Caco-2 (cell line): ENCODE measurements around the gene ZBTB7A. TPM values are rescaled to one million over a fixed set of nuclear protein-coding genes. Genes with fewer than 3 reads are reported as not detected.

Experiments
- BruUV-seq: library from RNA; stranded (reverse); fragments of 400-500 nt; replicated peaks from 2 replicates; lab custom pipeline; 2021; lab: Mats Ljungman, UMichigan
- CTCF ChIA-PET: fragments of 300-600 bp; sonication (Branson Sonifier 250); formaldehyde crosslinking; loops from one replicate; lab custom pipeline; 2022; ENCODE audit warnings: antibody characterized with exemption; lab: Charles Lee
- POLR2A ChIA-PET: fragments of 300-600 bp; sonication (Branson Sonifier 250); formaldehyde crosslinking; loops from one replicate; lab custom pipeline; 2022; ENCODE audit warnings: antibody characterized with exemption; lab: Charles Lee
- DNase-seq, 2 experiments: peaks; one replicate each; pipeline versions ENCODE4 v3.0.0 to v3.0.0-alpha.2; 2020 to 2022
- H3K27me3 ChIP-seq: replicated peaks from 2 replicates; pipeline ENCODE4 v1.6.0; 2011; ENCODE audit warnings: low read length; ENCODE audit not compliant: control insufficient read depth, insufficient read depth
- H3K36me3 ChIP-seq: 2 replicates; pipeline ENCODE4 v1.5.1; 2011; ENCODE audit warnings: low read length; ENCODE audit not compliant: control insufficient read depth, insufficient read depth
- H3K4me1 ChIP-seq: fragments of 250-450 bp; sonication (Bioruptor Pico); 2 replicates; pipeline ENCODE4 v1.5.1; 2020; ENCODE audit warnings: mild to moderate bottlenecking
- H3K4me3 ChIP-seq: 2 replicates; pipeline ENCODE4 v1.5.1; 2011; ENCODE audit warnings: low read depth, mild to moderate bottlenecking, control low read depth, low read length
- H3K9me3 ChIP-seq: fragments of 250-450 bp; sonication (Bioruptor Pico); 2 replicates; pipeline ENCODE4 v1.5.1; 2020; ENCODE audit warnings: mild to moderate bottlenecking, moderate library complexity
- H3K27ac Mint-ChIP-seq: one replicate; pipeline ENCODE4 v1.8.0; 2022; ENCODE audit warnings: mixed read lengths; ENCODE audit not compliant: unreplicated experiment
- H3K27me3 Mint-ChIP-seq: one replicate; pipeline ENCODE4 v1.8.0; 2022; ENCODE audit warnings: mixed read lengths; ENCODE audit not compliant: insufficient read depth, unreplicated experiment
- H3K36me3 Mint-ChIP-seq: one replicate; pipeline ENCODE4 v1.8.0; 2022; ENCODE audit warnings: mild to moderate bottlenecking, mixed read lengths; ENCODE audit not compliant: insufficient read depth, unreplicated experiment
- H3K4me1 Mint-ChIP-seq: one replicate; pipeline ENCODE4 v1.8.0; 2022; ENCODE audit warnings: low read depth, mixed read lengths; ENCODE audit not compliant: unreplicated experiment
- H3K4me3 Mint-ChIP-seq: one replicate; pipeline ENCODE4 v1.8.0; 2022; ENCODE audit warnings: mild to moderate bottlenecking, moderate library complexity, mixed read lengths; ENCODE audit not compliant: unreplicated experiment
- H3K9me3 Mint-ChIP-seq: one replicate; pipeline ENCODE4 v1.8.0; 2022; ENCODE audit warnings: mixed read lengths; ENCODE audit not compliant: unreplicated experiment
- CTCF ChIP-seq, 2 experiments: fragments of 200-600 bp in 1 of 2; IDR thresholded peaks; 1 replicate in 1 of 2; 2 replicates in 1 of 2; pipeline versions ENCODE4 v1.5.1 to v1.8.0; 2011 to 2022; ENCODE audit warnings: antibody characterized with exemption in 1 of 2, control low read depth in 1 of 2, inconsistent platforms in 1 of 2, low read depth in 1 of 2, low read length in 1 of 2, mild to moderate bottlenecking in 1 of 2, moderate library complexity in 1 of 2; ENCODE audit not compliant: insufficient read depth in 1 of 2, severe bottlenecking in 1 of 2, unreplicated experiment in 1 of 2
- intact Hi-C: fragments of 100-400 bp; cut with micrococcal nuclease; formaldehyde crosslinking; loops from one replicate; pipeline ENCODE4 v1.10.0; 2022; ENCODE audit not compliant: unreplicated experiment
- total RNA-seq: library from RNA; stranded (reverse); gene quantifications from 2 replicates; pipeline ENCODE4 v1.2.3, GENCODE V29; 2022

The ZBTB7A gene
- total RNA-seq, 1 experiment from 2014 or later = 11.9 TPM

GRCh38 chr19:4016903-4017638 is 49.6 kb downstream of the ZBTB7A start:
- Mint-ChIP-seq H3K36me3 (peaks cover 31% of the 10 kb centered on the region), H3K27ac (no peak overlapping the region), H3K9me3 (no peaks in the 10 kb centered on the region), H3K4me3 (no peak overlapping the region), H3K4me1 (no peaks in the 10 kb centered on the region), H3K27me3 (no peaks in the 10 kb centered on the region)
- ChIA-PET POLR2A (no interaction called here), CTCF (no interaction called here)
- no peaks in the 10 kb centered on the region for H3K27me3 ChIP-seq
- DNase-seq = no peak
- TF ChIP-seq CTCF (IDR thresholded peaks at IDR 0.05; ENCODE audit: insufficient read depth in 1 of 2, low read depth in 1 of 2, low read length in 1 of 2, severe bottlenecking in 1 of 2, unreplicated experiment in 1 of 2) = no peak
- intact Hi-C loops = no loop called here
- no TSS peak for BruUV-seq
- H3K9me3 ChIP-seq = no peaks in the 10 kb centered on the region
- peaks cover 1% of the 10 kb centered on the region for H3K36me3 ChIP-seq
- no peak overlapping the region for H3K4me3 ChIP-seq
- H3K4me1 ChIP-seq = no peaks in the 10 kb centered on the region

DNA sequence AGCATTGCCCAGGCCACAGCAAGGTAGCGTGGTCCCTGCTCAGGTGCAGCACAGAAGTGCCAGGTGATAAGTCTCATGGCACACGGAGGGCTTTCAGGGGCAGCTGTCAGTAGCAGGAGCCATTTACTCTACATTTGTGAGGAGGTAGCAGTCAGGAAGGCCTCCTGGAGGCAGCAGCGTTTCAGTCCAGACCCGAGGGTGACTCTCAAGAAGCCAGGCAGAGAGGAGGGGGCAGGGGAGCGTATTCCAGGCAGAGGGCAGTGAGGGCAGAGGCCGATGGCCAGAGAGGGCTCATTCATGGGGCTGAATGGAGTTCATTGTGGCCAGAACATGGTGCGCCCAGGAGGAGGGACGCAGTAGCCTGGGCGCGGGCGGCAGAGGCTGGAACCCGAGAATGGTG is 50.2 kb downstream of the ZBTB7A start:
- no peaks in the 10 kb centered on the region for H3K4me1 ChIP-seq
- ChIA-PET CTCF (no interaction called here), POLR2A (no interaction called here)
- H3K4me3 Mint-ChIP-seq = no peak overlapping the region
- H3K4me3 ChIP-seq = no peak overlapping the region
- intact Hi-C loops = no loop called here
- TF ChIP-seq CTCF (IDR thresholded peaks at IDR 0.05; ENCODE audit: insufficient read depth in 1 of 2, low read depth in 1 of 2, low read length in 1 of 2, severe bottlenecking in 1 of 2, unreplicated experiment in 1 of 2) = no peak
- no peaks in the 10 kb centered on the region for H3K27me3 Mint-ChIP-seq
- BruUV-seq = no TSS peak
- H3K4me1 Mint-ChIP-seq = no peaks in the 10 kb centered on the region
- H3K9me3 ChIP-seq = no peaks in the 10 kb centered on the region
- peaks cover 28% of the 10 kb centered on the region for H3K36me3 Mint-ChIP-seq
- H3K36me3 ChIP-seq = peaks cover 1% of the 10 kb centered on the region
- no peaks in the 10 kb centered on the region for H3K27me3 ChIP-seq
- H3K9me3 Mint-ChIP-seq = no peaks in the 10 kb centered on the region
- no peak overlapping the region for H3K27ac Mint-ChIP-seq
- no peak for DNase-seq

DNA sequence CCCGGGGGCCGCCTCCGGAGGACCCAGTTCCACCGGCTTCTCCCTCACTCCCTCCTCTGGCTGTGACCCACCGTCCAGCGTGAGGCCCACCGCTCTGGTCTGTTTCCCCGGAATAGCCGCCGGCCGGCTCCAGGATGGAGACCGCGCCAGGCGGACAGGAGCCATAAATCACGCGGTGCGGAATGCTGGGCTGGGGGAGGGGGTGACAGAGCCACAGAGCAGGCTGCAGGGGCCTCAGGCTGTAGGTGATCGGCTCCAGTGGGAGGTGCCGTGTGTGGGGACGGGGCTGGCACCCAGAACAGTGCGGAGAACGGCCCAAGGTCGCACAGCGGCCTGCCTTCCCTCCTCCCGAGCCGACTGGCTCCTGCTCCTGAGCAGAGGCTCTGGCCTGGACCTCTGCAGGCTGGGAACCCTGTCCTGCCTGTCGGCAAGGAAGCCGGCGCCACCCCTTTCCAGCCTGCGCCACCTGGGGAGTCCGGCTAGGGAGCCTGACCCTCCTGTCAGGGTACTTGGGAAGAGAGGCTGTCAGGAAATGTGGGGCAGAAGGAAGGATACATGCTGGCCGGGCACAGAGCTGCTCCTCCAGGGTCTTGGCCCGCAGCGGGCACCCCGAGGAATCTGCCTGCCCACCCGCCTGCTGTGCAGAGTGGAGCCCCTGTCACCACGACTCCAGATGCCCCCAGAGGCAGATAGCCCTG is 50.8 kb downstream of the ZBTB7A start:
- Histone ChIP-seq H3K4me3 (no peak overlapping the region), H3K27me3 (no peaks in the 10 kb centered on the region), H3K36me3 (peaks cover 1% of the 10 kb centered on the region), H3K4me1 (no peaks in the 10 kb centered on the region), H3K9me3 (no peaks in the 10 kb centered on the region)
- Mint-ChIP-seq H3K36me3 (peaks cover 28% of the 10 kb centered on the region), H3K27ac (no peak overlapping the region), H3K27me3 (no peaks in the 10 kb centered on the region), H3K9me3 (no peaks in the 10 kb centered on the region), H3K4me3 (no peak overlapping the region), H3K4me1 (no peaks in the 10 kb centered on the region)
- POLR2A ChIA-PET = no interaction called here
- CTCF ChIA-PET = no interaction called here
- no peak for TF ChIP-seq CTCF (IDR thresholded peaks at IDR 0.05; ENCODE audit: insufficient read depth in 1 of 2, low read depth in 1 of 2, low read length in 1 of 2, severe bottlenecking in 1 of 2, unreplicated experiment in 1 of 2)
- DNase-seq = peak; percentile 9 to 53
- intact Hi-C loops = no loop called here
- no TSS peak for BruUV-seq
